HL-60 (cell line): ENCODE measurements around the gene CDH23.

Experiments
- DNase-seq, 2 experiments: peaks; one replicate each; pipeline ENCODE4 v3.0.0-alpha.2; 2010 to 2020; ENCODE audit warnings: low read depth in 1 of 2, low spot score in 1 of 2
- H3K27ac ChIP-seq: fragments of 250-450 bp; sonication (Bioruptor Pico); replicated peaks from 2 replicates; pipeline ENCODE4 v1.5.1; 2020; ENCODE audit warnings: mild to moderate bottlenecking, moderate library complexity
- H3K27me3 ChIP-seq: fragments of 250-450 bp; sonication (Bioruptor Pico); 2 replicates; pipeline ENCODE4 v1.5.1; 2021; ENCODE audit warnings: mild to moderate bottlenecking, moderate library complexity; ENCODE audit not compliant: insufficient read depth, poor library complexity, severe bottlenecking
- H3K4me3 ChIP-seq: replicated peaks from 2 replicates; pipeline ENCODE4 v1.5.1; 2011; ENCODE audit warnings: mild to moderate bottlenecking, control low read depth, low read length; ENCODE audit not compliant: insufficient read depth
- CTCF ChIP-seq: IDR thresholded peaks from one replicate; pipeline ENCODE4 v1.5.1; 2011; ENCODE audit warnings: low read length, control low read depth, inconsistent platforms; ENCODE audit not compliant: insufficient read depth
- GABPA ChIP-seq: IDR thresholded peaks from 2 replicates; pipeline ENCODE4 v1.6.1; 2012; ENCODE audit warnings: low read depth
- POLR2AphosphoS5 ChIP-seq: IDR thresholded peaks from 2 replicates; pipeline ENCODE4 v1.6.1; 2012; ENCODE audit warnings: low read depth
- REST ChIP-seq: IDR thresholded peaks from 2 replicates; pipeline ENCODE4 v1.6.1; 2012; ENCODE audit warnings: low read depth; ENCODE audit not compliant: insufficient replicate concordance
- SPI1 ChIP-seq: IDR thresholded peaks from 2 replicates; pipeline ENCODE4 v1.6.1; 2012; ENCODE audit warnings: low read depth, mild to moderate bottlenecking, borderline replicate concordance

The CDH23 gene

GRCh38 chr10:71741029-71741428, 344.3 kb downstream of the CDH23 start:
- H3K4me3 ChIP-seq: no peak overlapping the region
- no peaks in the 10 kb centered on the region for H3K27me3 ChIP-seq
- H3K27ac ChIP-seq: no peak overlapping the region
- no peak for TF ChIP-seq POLR2AphosphoS5
- TF ChIP-seq CTCF: no peak
- TF ChIP-seq SPI1: no peak
- TF ChIP-seq GABPA: no peak
- TF ChIP-seq REST: no peak
- DNase-seq: no peak

- Histone ChIP-seq H3K4me3 (no peak overlapping the region), H3K27me3 (no peaks in the 10 kb centered on the region), H3K27ac (no peak overlapping the region)
- DNase-seq: no peak
- no peak for TF ChIP-seq POLR2AphosphoS5
- no peak for TF ChIP-seq CTCF
- no peak for TF ChIP-seq GABPA
- no peak for TF ChIP-seq SPI1
- TF ChIP-seq REST: no peak
These were observed 345.0 kb downstream of the CDH23 start for GRCh38 chr10:71741671-71742070.

GRCh38 chr10:71742301-71743088, 345.8 kb downstream of the CDH23 start:
- peak overlapping the region; percentile 35 for H3K27ac ChIP-seq
- H3K4me3 ChIP-seq: no peak overlapping the region
- TF ChIP-seq POLR2AphosphoS5 (peak; percentile 35; the same call in 1 of the 2 replicates), REST (no peak)

More at GRCh38 chr10:71742301-71743088, 345.8 kb downstream of the CDH23 start:
- peak in 1 of 2 experiments; percentile 61 for DNase-seq
- no peaks in the 10 kb centered on the region for H3K27me3 ChIP-seq
